ENCODE measurements around the gene RENBP.

The RENBP gene

DNA sequence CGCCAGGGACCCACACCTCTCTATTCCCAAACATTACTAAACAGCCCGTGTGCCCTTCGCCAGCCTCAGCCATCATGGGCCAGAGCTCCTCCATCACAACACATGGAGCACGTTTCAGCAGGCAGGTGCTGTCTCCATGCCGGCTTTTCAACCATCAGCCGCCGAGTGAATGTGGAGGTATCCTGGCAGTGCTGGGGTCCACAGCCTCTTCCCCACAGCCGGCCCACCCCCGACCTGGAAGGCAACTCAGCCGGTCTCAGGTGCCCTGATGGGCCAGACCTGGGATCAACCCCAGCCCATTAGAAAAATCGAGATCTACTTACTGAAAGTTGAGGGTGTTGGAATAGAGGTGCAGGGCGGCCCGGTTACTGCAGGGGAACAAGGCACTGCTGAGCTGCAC lies 12.7 kb downstream of the RENBP start:
- DNase-seq = no peak

- DNase-seq = no peak
Measured at GRCh38 chrX:153931151-153931550, 13.3 kb downstream of the RENBP start.

- DNase-seq = no peak
Measured at GRCh38 chrX:153930011-153930910, 14.2 kb downstream of the RENBP start.

DNA sequence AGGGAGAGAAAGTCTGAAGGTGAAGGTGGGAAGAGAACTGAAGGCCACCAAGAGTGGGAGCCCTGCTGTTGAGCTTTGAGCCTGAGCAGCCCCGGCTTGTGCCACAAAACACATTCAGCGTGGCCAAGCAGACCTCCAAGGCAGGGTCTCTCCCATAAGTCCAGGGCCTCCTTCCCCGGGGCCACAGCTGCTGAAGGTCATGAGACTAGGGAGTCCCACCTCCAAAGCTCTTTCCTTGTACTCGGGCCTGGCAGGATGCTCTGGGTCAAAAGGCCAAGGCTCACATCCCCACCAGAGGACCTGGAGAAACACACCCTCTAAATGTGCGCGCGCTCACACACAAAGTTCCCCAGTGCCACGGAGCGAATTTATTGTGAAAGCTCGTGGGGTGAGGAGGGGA lies 14.9 kb downstream of the RENBP start:
- DNase-seq = no peak

DNA sequence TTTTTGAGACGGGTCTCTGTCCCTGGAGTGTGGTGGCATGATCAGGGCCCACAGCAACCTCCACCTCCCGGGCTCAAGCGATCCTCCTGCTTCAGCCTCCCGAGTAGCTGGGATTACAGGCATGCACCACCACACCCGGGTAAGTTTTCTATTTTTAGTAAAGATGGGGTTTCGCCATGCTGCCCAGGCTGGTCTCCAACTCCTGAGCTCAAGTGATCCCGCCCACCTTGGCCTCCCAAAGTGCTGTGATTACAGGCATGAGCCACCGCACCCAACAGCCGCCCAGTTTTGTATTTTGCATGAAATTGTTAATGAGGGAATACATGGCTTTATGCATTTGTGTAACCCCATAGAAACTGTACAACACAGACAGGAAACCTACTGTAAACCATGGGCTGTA lies 15.6 kb downstream of the RENBP start:
- DNase-seq = no peak

DNA sequence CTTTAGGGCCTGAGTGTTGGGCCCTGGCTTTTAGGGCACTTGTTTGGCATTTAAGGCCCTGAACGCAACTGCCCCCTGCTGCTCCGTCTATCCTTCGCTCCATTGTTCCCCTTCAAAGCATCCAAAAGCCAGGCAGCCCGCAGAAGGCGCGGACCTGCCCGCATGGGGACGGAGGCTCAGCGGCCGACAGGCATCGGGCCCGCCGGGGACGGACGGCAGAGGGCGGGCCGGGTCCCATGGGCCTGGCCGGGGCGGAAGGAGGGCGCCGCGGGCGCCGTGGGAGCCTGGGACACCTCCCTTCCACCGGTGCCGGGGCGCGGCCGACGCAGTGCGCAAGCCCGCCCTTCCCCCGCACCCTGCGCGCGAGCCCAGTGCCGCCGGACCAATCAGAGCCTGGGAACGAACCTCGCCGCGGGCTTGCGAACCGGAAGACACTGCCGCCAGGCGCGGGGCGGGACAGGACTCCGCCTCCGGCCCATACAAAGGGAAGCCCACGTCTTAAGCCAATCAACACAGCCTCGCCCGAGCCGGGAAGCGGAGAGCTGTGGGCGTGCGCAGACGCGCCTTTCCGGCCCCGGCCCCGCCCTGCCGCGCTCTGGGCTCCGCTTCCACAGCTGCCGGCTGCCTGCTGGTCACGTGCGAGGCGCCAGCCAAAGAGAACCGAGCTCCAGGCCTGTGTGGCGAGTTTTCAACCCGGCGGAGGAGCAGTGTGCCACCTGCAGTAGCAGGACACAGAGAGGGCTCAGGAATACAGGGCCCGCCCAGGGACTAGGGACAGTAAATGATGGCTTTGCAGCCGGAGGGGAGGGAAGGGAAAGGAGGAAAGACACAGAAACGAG lies 16.3 kb downstream of the RENBP start:
- DNase-seq = peak; percentile 88

DNA sequence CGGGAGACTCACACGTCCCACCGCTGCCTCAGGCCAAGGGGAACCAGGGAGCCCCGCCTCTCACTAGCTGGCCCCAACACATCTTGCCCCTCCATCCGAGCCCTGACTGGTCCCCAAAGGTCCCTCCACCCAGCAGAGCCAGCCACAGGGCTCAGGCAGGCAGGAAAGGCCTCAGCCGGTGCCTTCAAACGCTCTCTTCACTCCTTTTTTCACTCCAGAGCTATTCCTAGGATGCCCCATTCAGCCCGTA lies 16.8 kb downstream of the RENBP start:
- no peak for DNase-seq

DNA sequence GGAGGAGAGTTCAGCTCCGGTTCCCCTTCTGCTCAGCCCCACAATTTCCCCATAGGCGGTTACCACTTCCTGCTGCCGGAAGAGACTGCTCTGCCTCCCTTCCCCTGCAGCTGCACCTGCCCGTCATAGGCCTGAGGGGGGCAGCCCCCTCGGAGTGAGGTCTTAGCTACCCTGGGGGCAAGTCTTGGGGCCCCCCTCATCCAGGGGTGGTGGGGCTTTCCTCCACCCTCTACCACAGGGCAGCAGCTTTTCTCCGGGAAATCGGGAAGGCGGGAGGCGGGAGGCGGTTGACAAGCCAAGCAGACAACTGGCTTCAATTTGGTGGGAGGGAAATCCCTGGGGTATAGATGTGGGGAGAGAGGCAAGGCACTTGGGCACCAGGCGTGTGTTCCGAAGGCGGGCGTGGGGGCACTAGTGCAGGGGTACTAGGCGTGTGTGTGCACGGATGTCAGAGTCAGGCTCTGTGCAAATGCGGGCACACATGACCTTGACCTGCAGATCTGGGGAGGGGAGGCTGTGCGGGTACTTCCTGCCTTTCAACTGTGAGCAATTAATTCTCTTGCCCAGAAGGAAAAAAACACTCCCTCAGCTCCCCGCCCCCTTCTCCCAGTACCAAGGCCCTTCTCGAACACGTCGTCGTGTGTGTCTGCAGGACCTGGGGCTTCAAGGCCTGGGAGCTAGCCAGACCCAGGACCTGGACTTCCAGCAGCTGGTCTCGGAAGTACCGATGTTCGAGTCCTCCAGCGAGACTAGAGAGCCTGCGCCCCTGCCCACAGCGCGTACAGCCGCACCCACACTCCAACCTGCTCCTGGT lies 17.4 kb downstream of the RENBP start:
- peak; percentile 74 for DNase-seq

DNA sequence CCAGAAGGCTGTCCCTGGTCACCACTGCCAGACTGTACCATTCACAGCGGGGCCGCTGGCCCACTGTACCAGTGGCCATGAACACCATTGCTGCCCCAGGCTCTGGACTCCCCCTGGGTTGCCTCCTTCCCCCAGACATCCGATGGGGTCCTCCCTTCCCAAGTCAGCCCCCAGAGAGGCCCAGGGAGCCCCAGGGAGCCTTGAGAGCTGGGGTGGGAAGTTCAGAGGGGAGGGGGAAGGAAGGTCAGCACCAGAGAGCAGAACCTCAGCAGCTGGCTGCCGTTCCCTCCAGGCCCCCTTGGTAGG lies 17.9 kb downstream of the RENBP start:
- no peak for DNase-seq

DNA sequence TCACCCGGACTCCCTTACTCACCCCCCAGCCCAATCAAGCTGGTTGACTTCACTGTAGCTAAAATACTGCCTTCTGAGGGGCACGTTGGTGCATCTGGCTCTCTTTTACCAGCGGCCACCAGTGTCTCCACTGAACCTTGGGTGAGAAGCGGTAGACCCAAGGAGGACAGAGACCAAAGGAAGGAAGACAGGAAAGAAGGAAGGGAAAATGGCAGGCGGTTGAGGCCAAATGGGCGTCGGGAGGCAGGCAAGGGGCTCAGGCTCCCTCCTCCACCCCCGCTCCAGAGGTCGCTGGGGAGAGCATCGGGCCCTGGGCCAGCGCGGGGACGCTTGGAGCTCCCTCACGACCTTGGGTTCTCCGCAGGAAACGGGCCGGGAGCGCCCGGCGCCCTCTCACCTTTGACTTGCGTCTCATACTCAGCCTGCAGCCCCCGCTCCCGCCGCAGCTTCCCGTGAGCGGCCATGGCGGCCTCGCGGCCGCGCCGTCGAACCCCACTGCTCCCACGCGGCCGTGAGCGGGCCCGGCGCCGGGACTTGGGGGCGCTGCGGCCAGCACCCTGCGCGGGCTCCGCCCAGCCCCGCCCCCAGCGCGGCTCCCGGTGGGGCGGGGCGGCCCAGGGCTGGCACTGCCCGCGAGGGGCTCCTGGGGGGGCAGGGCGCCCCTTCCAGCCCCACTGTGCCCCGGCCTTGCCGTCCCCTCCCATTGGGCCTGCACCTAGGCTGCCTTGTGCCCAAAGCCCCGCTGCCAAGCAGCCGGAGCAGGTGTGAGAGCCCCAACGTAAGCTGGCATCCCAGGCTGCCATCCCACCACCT lies 18.5 kb downstream of the RENBP start, which contains the start of gene ARHGAP4:
Gene ARHGAP4 (minus strand): TSS at position 526 of the 813 bp plus-strand sequence. CDS start 62 bp downstream, at position 464.
- DNase-seq = peak; percentile 69

DNA sequence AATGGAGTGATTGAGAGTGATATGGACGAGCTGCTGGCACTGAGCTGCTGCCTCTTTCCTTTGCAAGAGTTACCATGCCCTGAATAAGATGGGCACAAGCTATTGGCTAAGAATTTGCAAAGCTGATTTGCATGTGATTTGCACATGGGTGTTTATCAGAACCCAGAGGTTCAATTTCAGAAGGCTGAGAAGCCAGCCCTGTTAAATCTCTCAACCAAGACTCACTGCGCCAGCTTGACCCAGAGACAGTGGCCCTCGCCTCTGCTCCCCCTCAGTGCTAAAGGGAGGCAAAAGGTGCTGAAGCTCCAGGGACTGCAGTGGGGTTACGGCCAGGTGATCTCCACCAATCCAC lies 19.1 kb downstream of the RENBP start:
- no peak for DNase-seq

- DNase-seq = no peak
Measured at GRCh38 chrX:153924149-153924861, 20.1 kb downstream of the RENBP start.

DNA sequence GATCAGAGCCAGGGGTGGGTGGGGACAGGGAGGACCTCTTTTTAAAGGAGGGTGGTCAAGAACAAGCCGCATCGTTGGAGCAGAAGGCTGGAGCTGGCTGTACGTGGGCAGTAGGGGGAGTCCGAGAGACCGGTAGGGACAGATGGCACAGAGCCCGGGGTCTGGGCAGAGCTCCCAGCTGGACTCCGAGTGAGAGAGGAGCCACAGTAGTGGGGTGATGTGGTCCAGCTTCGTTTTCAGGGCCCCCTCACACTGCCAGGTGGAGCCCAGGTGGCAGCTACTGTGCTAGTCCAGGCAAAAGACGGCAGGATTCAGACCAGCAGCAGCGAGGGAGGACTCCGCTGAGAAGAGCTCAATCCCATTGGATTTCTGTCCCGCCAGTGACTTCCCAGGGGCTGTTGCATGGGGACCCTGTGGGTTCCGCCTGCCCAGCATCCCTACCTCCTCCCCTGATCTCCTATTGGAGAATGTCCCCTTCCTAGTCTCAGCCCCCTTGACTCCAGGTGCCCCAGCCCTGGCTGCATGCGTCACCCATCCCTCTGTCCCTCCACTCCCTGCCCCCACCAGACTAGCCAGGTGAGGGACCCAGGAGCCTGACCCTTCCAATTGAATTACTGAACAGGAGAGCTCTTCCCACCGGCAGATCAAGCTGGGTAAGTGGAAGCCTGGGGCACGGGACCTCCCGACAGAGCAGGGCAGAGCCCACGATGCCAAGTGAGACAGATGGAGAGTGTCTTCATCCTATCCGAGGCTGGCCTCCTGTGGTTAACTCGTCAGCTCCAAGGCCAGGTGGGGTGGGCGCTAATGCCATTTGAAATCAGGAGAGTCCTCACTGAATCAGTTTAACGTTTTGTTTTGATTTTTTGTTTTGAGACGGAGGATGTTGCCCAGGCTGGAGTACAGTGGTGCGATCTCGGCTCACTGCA lies 21.2 kb downstream of the RENBP start:
- no peak for DNase-seq

DNA sequence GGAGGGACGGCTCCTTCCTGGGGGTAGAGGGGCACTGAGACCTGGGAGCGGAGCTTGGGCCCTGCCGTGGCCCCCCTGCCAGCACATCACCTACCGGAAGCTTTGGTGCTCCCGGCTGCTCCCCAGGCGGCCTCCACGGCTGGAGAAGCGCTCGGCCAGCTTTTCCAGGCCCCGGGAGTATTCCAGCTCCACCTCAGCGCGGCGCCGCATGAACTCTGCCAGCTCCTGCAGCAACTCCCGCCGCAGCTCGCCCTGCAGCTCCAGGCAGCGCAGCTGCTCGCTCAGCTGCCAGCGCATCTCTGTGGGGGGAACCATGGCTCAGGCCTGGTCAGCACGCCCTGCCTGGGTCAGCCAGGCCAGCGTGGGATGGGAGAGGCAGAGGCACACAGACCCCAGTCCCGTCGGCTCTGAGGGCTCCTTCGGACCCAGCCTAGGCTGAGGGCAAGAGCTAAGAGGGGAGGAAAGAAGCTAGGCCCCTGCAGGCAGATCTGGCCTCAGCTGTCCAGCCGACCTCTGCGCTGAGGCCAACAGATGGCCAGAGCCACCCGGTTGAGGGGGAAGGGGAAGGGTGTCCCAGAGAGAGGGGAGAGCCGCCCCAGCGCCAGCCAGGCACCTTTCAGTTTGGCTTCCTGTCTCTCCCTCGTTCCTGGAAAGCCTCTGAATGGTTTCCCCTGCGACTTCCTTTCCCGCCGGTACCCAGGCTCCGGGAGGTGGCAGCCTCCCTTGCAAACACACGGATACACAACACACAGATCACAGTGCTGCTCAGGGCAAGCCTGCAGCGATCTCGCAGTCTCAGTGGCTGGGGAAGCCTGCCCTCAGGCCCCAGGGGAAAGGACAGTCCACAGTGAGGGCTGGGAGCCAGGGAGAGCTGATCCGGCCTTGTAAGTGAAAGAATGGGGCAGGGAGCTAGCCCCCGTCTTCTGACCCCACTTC lies 22.7 kb downstream of the RENBP start:
- no peak for DNase-seq

DNA sequence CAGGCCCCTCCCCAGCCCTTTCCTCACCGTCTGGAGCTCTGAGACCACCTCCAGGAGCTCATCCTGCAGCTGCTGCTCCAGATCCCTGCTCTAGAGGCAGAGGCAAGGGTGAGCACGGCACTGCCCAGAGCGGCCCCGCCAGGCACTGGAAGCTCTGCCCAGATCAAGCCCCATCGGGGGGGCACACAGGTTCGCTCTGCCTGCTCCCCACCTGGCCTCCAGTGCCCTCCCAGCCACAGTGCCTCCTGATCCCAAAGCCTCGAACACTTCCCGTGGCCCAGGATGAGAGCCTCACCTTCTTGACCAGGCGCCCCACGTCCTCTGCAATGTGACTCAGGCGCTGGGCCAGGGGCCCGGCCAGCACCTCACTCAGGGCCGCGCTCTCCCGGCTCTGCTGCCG lies 23.4 kb downstream of the RENBP start:
- no peak for DNase-seq

DNA sequence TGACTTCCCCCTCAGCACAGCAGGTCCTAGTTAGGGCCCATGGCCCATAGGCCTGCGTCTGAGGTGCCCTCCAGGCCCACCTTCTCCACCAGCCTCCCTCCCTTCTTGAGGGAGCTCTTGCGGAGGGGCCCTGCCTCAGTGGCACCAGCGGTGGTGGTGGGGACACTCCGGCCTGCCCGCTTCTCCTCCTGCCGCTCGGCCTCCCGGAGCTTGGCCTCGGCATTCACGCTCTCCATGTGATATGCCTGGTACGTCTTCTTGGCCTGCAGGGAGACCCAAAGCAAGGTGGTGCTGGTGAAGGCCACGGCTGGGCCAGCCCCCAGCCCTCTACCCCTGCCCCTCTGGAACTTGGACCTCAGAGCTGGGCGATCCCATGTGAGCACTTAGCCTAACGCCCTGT lies 23.9 kb downstream of the RENBP start:
- DNase-seq = no peak

- no peak for DNase-seq
Measured at GRCh38 chrX:153919281-153919680, 25.2 kb downstream of the RENBP start.

GRCh38 chrX:153917869-153918268 lies 26.6 kb downstream of the RENBP start:
- DNase-seq = no peak

DNA sequence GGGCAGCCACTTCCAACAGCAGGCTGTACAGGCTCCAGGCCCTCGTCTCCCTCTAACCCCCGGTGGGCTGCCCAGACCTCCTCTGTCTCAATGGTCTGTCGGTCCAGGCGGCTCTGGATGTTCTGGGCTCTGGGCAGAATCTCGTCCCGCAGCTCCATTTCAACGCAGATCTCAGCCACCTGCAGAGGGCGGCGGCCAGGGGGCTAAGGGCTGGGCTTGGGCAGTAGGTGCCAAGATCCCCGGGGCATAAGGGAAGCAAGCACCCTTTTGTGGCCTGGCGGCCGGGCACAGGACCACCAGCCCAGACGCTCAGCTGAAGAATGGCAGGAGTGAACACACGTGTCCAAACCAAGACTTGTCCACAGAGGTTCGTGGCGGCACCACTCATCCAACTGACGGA lies 30.7 kb downstream of the RENBP start:
- no peak for DNase-seq

DNA sequence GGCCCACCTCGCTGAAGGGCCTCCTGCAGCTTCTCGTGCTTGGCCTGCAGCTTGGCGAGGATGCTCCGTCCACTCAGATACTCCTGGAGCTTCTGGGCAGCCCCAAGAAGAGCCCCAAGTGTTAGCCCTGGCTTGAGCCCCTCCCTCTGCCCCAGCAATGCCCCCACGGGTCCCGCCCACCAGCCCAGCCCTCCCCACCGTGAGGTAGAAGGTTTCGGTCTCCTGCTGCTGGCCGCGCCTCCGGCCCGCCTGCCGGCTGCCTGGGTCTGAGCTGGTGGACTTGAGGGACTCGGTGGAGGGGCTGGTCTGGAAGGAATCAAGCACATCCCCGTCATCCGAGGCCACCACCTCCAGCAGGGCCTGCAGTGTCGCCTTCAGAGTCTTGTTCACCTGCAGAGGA lies 31.2 kb downstream of the RENBP start:
- DNase-seq = no peak
